MCF 10A (cell line): Measurements from ENCODE around the gene DCAF15. TPM values are rescaled to one million over a fixed set of nuclear protein-coding genes. Genes with fewer than 3 reads are reported as not detected.

Experiments used
- BruUV-seq: library from RNA; stranded (reverse); fragments of 400-500 nt; replicated peaks from 2 replicates; lab custom pipeline; 2021; lab: Mats Ljungman, UMichigan
- CTCF ChIA-PET: fragments of 300-600 bp; sonication (Branson Sonifier 250); formaldehyde crosslinking; extraction: SDS; loops from one replicate; lab custom pipeline; 2021; ENCODE audit warnings: antibody characterized with exemption, inconsistent platforms; lab: Yijun Ruan, JAX
- POLR2A ChIA-PET: fragments of 300-600, 350-650 bp; sonication (Branson Sonifier 250); formaldehyde crosslinking; extraction: SDS; loops from one replicate; lab custom pipeline; 2020; ENCODE audit warnings: antibody characterized with exemption, inconsistent platforms; lab: Yijun Ruan, JAX
- DNase-seq: peaks from one replicate; pipeline ENCODE4 v3.0.0-alpha.2; 2018; ENCODE audit not compliant: unreplicated experiment
- H3K27ac Mint-ChIP-seq: one replicate; pipeline ENCODE4 v1.8.0; 2022; ENCODE audit warnings: mild to moderate bottlenecking, low read depth, mixed read lengths; ENCODE audit not compliant: unreplicated experiment
- H3K27me3 Mint-ChIP-seq: one replicate; pipeline ENCODE4 v1.8.0; 2022; ENCODE audit warnings: mixed read lengths; ENCODE audit not compliant: insufficient read depth, unreplicated experiment
- H3K36me3 Mint-ChIP-seq: one replicate; pipeline ENCODE4 v1.8.0; 2022; ENCODE audit warnings: mild to moderate bottlenecking, moderate library complexity, mixed read lengths; ENCODE audit not compliant: insufficient read depth, unreplicated experiment
- H3K4me1 Mint-ChIP-seq: one replicate; pipeline ENCODE4 v1.8.0; 2022; ENCODE audit warnings: mixed read lengths; ENCODE audit not compliant: insufficient read depth, unreplicated experiment
- H3K4me3 Mint-ChIP-seq: one replicate; pipeline ENCODE4 v1.8.0; 2022; ENCODE audit warnings: mild to moderate bottlenecking, moderate library complexity, mixed read lengths; ENCODE audit not compliant: unreplicated experiment
- H3K9me3 Mint-ChIP-seq: one replicate; pipeline ENCODE4 v1.8.0; 2022; ENCODE audit warnings: mixed read lengths; ENCODE audit not compliant: unreplicated experiment
- intact Hi-C: fragments of 100-400 bp; cut with micrococcal nuclease; formaldehyde crosslinking; loops from 2 replicates; pipeline ENCODE4 v1.14.1; 2022
- total RNA-seq: library from RNA; stranded (reverse); gene quantifications from 2 replicates; pipeline ENCODE4 v1.2.3, GENCODE V29; 2022
- TF ChIP-seq, protein P1 (sequence below): fragments of 200-600 bp; IDR thresholded peaks from one replicate; pipeline ENCODE4 v1.8.0; 2022; ENCODE audit warnings: antibody characterized with exemption, mild to moderate bottlenecking; ENCODE audit not compliant: unreplicated experiment

DCAF15 gene
- total RNA-seq, 1 experiment from 2014 or later: 19.3 TPM

DNA sequence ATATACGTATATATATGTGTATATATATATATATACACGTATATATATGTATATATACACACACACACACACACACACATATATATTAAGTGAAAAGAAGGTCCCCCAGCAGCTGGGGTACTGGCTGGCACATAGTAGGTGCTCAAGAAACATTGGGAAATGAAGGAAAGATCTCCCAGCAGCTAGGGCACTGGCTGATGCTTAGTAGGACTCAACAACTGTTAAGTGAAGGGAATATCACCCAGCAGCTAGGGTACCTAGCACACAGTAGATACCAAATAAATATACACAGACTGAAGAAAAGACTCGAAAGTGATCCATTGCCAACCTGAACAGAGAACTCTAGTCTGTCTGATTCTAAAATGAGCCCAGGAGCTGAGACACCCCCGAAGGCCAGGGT lies 26.3 kb upstream of the DCAF15 start:
- H3K4me1 Mint-ChIP-seq: no peaks in the 10 kb centered on the region
- no peaks in the 10 kb centered on the region for H3K9me3 Mint-ChIP-seq
- H3K27me3 Mint-ChIP-seq: no peaks in the 10 kb centered on the region
- DNase-seq: no peak
- TF ChIP-seq, protein P1, sequence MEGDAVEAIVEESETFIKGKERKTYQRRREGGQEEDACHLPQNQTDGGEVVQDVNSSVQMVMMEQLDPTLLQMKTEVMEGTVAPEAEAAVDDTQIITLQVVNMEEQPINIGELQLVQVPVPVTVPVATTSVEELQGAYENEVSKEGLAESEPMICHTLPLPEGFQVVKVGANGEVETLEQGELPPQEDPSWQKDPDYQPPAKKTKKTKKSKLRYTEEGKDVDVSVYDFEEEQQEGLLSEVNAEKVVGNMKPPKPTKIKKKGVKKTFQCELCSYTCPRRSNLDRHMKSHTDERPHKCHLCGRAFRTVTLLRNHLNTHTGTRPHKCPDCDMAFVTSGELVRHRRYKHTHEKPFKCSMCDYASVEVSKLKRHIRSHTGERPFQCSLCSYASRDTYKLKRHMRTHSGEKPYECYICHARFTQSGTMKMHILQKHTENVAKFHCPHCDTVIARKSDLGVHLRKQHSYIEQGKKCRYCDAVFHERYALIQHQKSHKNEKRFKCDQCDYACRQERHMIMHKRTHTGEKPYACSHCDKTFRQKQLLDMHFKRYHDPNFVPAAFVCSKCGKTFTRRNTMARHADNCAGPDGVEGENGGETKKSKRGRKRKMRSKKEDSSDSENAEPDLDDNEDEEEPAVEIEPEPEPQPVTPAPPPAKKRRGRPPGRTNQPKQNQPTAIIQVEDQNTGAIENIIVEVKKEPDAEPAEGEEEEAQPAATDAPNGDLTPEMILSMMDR: no peak
- POLR2A ChIA-PET: interaction anchor here (0.7 to 0.9 kb wide), 2 partner anchors 17 to 1200 kb away, joined by 3 read pairs; a partner anchor contains a TSS
- intact Hi-C loops: no loop called here
- CTCF ChIA-PET: interaction anchor here (0.6 kb wide), 1 partner anchor 97 kb away, joined by 3 read pairs; no protein-coding TSS in a partner anchor
- BruUV-seq: no TSS peak
- H3K4me3 Mint-ChIP-seq: no peak overlapping the region
- peaks cover 59% of the 10 kb centered on the region for H3K36me3 Mint-ChIP-seq
- no peak overlapping the region for H3K27ac Mint-ChIP-seq

DNA sequence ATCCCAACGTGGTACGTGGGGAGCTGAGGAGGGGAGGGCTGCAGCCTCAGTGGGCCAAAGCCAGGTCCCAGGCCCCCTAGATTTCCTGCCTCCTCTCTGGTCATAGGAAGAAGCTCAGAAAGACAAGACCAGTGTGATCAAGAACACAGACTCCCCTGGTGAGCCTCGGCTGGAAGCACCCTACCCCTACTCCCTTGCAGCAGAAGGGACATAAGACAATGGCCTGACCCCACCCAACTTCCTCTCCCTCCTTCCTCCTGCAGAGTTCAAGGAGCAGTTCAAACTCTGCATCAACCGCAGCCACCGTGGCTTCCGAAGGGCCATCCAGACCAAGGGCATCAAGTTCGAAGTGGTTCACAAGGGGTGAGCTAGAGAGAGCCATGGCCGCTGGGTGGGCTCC lies 25.6 kb upstream of the DCAF15 start:
- no peaks in the 10 kb centered on the region for H3K9me3 Mint-ChIP-seq
- BruUV-seq: no TSS peak
- H3K4me3 Mint-ChIP-seq: no peak overlapping the region
- POLR2A ChIA-PET: no interaction called here
- H3K4me1 Mint-ChIP-seq: no peaks in the 10 kb centered on the region
- intact Hi-C loops: no loop called here
- no peak for DNase-seq
- H3K27me3 Mint-ChIP-seq: no peaks in the 10 kb centered on the region
- CTCF ChIA-PET: no interaction called here
- peaks cover 52% of the 10 kb centered on the region for H3K36me3 Mint-ChIP-seq
- TF ChIP-seq, protein P1: no peak
- H3K27ac Mint-ChIP-seq: no peak overlapping the region

DNA sequence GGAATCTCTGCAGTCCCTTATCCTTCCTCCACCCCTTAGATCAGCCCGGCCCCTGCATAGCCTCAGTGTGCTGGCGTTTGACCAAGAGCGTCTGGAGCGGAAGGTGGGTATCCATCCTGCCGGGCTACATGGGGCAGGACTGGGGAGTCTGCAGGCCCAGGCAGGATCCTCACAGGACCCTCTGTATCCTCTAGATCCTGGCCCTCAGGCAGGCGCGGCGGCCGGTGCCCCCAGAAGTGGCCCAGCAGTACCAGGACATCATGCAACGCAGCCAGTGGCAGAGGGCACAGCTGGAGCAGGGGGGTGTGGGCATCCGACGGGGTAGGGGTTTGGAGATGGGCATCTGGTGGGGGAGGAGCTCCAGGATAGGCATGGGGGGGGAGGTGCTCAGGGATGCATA lies 23.0 kb upstream of the DCAF15 start:
- no peak overlapping the region for H3K4me3 Mint-ChIP-seq
- no peaks in the 10 kb centered on the region for H3K4me1 Mint-ChIP-seq
- intact Hi-C loops: no loop called here
- POLR2A ChIA-PET: no interaction called here
- CTCF ChIA-PET: interaction anchor here (1.1 kb wide), 1 partner anchor 93 kb away, joined by 4 read pairs; no protein-coding TSS in a partner anchor
- H3K27me3 Mint-ChIP-seq: no peaks in the 10 kb centered on the region
- no peak overlapping the region for H3K27ac Mint-ChIP-seq
- TF ChIP-seq, protein P1: no peak
- H3K36me3 Mint-ChIP-seq: peaks cover 35% of the 10 kb centered on the region
- BruUV-seq: no TSS peak
- H3K9me3 Mint-ChIP-seq: no peaks in the 10 kb centered on the region
- no peak for DNase-seq

DNA sequence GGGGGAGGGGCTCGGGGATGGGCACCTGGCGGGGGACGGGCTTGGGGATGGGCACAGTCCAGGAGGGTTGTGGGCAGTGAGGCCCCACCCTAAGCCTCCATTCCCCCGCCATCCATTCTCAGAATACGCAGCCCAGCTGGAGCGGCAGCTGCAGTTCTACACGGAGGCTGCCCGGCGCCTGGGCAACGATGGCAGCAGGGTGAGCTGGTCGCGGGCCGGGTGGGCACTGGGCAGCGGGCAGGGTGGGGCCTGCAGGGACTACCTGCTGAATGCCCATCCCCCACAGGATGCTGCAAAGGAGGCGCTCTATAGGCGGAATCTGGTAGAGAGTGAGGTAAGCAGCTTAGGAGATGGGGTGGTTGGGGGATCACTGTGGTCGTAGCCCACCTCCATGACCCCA lies 22.4 kb upstream of the DCAF15 start:
- DNase-seq: no peak
- POLR2A ChIA-PET: no interaction called here
- BruUV-seq: no TSS peak
- Mint-ChIP-seq H3K27ac (no peak overlapping the region), H3K4me3 (no peak overlapping the region), H3K36me3 (peaks cover 30% of the 10 kb centered on the region), H3K9me3 (no peaks in the 10 kb centered on the region), H3K27me3 (no peaks in the 10 kb centered on the region), H3K4me1 (no peaks in the 10 kb centered on the region)
- intact Hi-C loops: no loop called here
- CTCF ChIA-PET: no interaction called here
- TF ChIP-seq, protein P1: no peak
